Measurements from ENCODE around the gene PARD3.

GRCh38 chr10:34305189-34305588 is 509.9 kb downstream of the PARD3 start:
- peak; percentile 17 for TF ChIP-seq CTCF (IDR thresholded peaks at IDR 0.05; ENCODE audit: borderline replicate concordance, extremely low read depth, low read length, poor library complexity, severe bottlenecking)
- TF ChIP-seq EZH2 (IDR thresholded peaks at IDR 0.05; ENCODE audit: borderline replicate concordance, low read depth, low read length, severe bottlenecking) = no peak
